ENCODE measurements around the gene RGS7. TPM values are rescaled to one million over a fixed set of nuclear protein-coding genes. Genes with fewer than 3 reads are reported as not detected.
"Not testable (repeated sequence)": the region's sequence is repeated elsewhere in the genome, so short reads cannot be mapped to it uniquely, and the experiment has no call there.

RGS7 gene
- total RNA-seq, 2 donors from 2014 or later: not detected

DNA sequence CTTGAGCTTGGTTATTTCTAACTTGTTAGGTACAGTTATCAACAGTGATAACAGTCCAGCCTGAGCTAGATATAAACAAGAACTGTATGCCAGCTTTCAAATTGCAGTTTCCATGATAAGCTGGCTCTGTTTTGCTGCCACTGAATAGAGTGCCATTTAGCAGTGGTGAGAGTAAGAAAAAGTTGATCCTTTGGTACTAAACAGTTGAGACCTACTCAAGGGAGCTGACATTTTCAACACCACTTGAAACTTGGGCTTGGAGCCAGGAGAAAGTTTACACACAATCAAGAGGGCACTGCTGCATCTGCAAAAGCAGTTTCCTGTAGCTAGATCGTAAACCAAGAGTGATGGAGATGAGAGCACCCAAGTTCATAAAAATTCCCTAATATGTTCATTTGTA lies 131.3 kb downstream of the RGS7 start:
- TF ChIP-seq, protein P1, sequence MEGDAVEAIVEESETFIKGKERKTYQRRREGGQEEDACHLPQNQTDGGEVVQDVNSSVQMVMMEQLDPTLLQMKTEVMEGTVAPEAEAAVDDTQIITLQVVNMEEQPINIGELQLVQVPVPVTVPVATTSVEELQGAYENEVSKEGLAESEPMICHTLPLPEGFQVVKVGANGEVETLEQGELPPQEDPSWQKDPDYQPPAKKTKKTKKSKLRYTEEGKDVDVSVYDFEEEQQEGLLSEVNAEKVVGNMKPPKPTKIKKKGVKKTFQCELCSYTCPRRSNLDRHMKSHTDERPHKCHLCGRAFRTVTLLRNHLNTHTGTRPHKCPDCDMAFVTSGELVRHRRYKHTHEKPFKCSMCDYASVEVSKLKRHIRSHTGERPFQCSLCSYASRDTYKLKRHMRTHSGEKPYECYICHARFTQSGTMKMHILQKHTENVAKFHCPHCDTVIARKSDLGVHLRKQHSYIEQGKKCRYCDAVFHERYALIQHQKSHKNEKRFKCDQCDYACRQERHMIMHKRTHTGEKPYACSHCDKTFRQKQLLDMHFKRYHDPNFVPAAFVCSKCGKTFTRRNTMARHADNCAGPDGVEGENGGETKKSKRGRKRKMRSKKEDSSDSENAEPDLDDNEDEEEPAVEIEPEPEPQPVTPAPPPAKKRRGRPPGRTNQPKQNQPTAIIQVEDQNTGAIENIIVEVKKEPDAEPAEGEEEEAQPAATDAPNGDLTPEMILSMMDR (IDR thresholded peaks at IDR 0.05): no peak
- DNase-seq (ENCODE audit: low spot score): no peak

DNA sequence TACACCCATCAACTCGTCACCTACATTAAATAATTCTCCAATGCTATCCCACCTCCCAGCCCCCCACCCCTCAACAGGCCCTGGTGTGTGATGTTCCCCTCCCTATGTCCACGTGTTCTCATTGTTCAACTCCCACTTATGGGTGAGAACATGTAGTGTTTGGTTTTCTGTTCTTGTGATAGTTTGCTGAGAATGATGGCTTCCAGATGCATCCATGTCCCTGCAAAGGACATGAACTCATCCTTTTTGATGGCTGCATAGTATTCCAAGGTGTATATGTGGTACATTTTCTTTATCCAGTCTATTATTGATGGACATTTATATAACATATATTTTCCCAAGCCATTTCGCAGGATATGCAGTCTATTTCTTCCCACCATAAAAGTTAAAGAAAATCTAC lies 132.8 kb downstream of the RGS7 start:
- not testable (repeated sequence) for DNase-seq (ENCODE audit: low spot score); H3K27ac ChIP-seq; H3K4me1 ChIP-seq; H3K27me3 ChIP-seq; H3K9me3 ChIP-seq; H3K36me3 ChIP-seq; H3K4me3 ChIP-seq

More for the DNA sequence above, 131.3 kb downstream of the RGS7 start:
- H3K27ac ChIP-seq: no peak overlapping the region
- no peaks in the 10 kb centered on the region for H3K36me3 ChIP-seq
- no peak overlapping the region for H3K4me3 ChIP-seq
- no peaks in the 10 kb centered on the region for H3K4me1 ChIP-seq
- H3K27me3 ChIP-seq: no peaks in the 10 kb centered on the region
- peaks cover 0 to 4% of the 10 kb centered on the region in 2 donors for H3K9me3 ChIP-seq

DNA sequence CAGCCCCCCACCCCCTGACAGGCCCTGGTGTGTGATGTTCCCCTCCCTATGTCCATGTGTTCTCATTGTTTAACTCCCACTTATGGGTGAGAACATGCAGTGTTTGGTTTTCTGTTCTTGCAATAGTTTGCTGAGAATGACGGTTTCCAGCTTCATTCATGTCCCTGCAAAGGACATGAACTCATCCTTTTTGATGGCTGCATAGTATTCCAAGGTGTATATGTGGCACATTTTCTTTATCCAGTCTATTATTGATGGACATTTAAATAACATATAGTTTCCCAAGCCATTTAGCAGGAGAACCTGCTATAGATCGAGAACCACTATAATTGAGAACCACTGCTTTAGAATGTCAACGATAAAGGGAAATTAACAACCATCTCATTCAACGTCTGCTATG lies 134.2 kb downstream of the RGS7 start:
- not testable (repeated sequence) for H3K27me3 ChIP-seq; DNase-seq (ENCODE audit: low spot score); H3K27ac ChIP-seq; H3K36me3 ChIP-seq; H3K4me3 ChIP-seq; H3K9me3 ChIP-seq; H3K4me1 ChIP-seq

DNA sequence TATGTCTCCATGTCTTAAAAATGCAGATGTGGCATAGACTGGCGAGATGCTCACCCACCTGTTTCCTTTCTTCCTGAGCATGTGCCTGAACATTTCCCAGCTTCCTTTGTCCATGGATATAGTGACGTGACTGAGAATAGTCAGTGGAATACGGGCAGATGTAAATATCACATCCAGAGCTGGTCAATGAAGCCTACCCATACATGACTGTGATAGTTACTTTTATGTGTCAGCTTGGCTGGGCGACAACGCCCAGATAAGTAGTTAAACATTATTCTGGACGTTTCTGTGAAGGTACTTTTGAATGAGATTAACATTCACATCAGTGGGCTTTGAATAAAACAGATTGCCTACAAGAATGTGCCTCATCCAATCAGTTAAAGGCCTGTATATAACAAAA lies 135.7 kb downstream of the RGS7 start:
- no peak for DNase-seq (ENCODE audit: low spot score)
- Histone ChIP-seq H3K27ac (no peak overlapping the region), H3K9me3 (peaks cover 0 to 15% of the 10 kb centered on the region in 2 donors), H3K36me3 (no peaks in the 10 kb centered on the region), H3K4me3 (no peak overlapping the region), H3K27me3 (no peaks in the 10 kb centered on the region), H3K4me1 (no peaks in the 10 kb centered on the region)
- TF ChIP-seq, protein P1 (IDR thresholded peaks at IDR 0.05): no peak

DNA sequence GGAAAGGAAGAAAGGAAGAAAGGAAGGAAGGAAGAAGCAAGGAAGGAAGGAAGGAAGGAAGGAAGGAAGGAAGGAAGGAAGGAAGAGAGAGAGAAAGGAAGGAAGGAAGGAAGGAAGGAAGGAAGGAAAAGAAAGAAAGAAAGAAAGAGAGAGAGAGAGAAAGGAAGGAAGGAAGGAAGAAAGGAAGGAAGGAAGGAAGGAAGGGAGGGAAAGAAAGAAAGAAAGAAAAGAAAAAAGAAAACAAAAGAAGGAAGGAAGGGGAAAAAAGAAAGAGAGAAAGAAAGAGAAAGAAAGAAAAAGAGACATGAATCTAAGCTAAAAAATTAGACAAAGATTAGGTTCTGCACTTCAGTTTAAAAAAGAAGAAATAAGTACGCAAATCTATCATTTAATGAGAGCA lies 136.1 kb downstream of the RGS7 start:
- not testable (repeated sequence) for H3K4me3 ChIP-seq; DNase-seq (ENCODE audit: low spot score); H3K27me3 ChIP-seq; H3K27ac ChIP-seq; H3K4me1 ChIP-seq; H3K36me3 ChIP-seq
- peaks cover 0 to 18% of the 10 kb centered on the region in 2 donors for H3K9me3 ChIP-seq

DNA sequence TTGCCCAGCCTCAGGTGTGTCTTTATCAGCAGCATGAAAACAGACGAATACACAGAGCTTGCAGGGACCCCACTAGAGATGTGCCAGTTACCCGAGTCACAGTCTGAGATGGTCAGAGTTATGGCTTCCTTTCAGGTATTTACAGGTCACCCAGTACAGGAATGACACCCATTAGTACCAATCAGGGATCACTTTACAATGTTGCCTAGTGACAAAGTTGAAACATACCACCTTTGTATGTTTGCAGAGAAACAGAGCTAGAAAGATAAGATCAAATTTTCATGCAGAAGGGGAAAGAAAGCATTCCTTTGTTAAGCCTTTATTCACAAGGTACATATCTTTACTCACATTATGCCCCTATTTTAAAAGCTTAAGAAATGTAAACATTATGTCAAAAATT lies 137.6 kb downstream of the RGS7 start:
- H3K4me3 ChIP-seq: no peak overlapping the region
- H3K27me3 ChIP-seq: no peaks in the 10 kb centered on the region
- H3K4me1 ChIP-seq: no peaks in the 10 kb centered on the region
- TF ChIP-seq, protein P1 (IDR thresholded peaks at IDR 0.05): no peak
- no peaks in the 10 kb centered on the region for H3K36me3 ChIP-seq
- no peak for DNase-seq (ENCODE audit: low spot score)
- no peak overlapping the region for H3K27ac ChIP-seq
- H3K9me3 ChIP-seq: peaks cover 0 to 18% of the 10 kb centered on the region in 2 donors

DNA sequence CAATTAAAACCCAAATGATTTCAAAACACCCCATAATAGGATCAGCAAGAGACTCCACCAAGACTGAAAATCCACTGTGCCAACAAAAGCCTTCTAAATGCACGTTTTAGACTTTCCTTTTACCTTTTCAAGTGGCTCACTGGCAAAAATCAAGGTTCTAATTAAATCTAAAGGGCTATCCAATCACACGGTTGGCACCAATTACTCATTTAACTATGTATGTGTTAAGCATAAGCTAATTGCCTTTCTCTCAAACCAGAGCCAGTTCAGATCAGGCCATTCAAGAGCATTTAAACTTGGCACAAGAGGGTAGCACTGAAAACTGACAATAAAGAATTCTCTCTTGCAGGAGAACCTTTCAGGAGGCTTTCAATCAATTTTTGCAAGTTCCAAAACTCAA lies 139.5 kb downstream of the RGS7 start:
- Histone ChIP-seq H3K36me3 (no peaks in the 10 kb centered on the region), H3K27ac (no peak overlapping the region), H3K27me3 (no peaks in the 10 kb centered on the region), H3K4me1 (no peaks in the 10 kb centered on the region), H3K4me3 (no peak overlapping the region), H3K9me3 (peaks cover 0 to 14% of the 10 kb centered on the region in 2 donors)
- TF ChIP-seq, protein P1 (IDR thresholded peaks at IDR 0.05): no peak
- no peak for DNase-seq (ENCODE audit: low spot score)

All from right atrium auricular region (tissue), 2 donors.